LNCAP (cell line): ENCODE results near the gene MAP3K5.

Source experiments
- TF ChIP-seq, protein P1 (sequence below): fragments of 450-650 bp; IDR thresholded peaks from 2 replicates; pipeline ENCODE4 v1.5.1; 2017; ENCODE audit warnings: mild to moderate bottlenecking

MAP3K5 gene

DNA sequence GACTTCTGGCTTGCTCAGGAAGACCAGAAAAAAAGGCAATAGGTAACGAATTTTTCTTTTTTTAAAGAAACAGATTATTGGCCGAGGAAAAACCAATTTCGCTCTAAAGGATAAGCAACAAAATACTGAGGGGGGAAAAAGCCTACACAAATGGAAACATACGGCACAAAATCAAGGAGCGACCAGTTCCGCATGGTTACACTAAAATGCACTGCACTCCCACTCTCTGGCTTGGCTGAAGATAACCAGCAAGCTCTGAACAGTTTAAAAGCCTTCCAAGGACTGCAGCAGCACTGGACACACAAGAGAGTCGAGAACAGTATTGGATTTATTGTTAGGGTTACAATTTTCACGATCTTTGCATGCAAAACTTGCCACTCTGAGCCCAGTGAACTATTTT lies 241.2 kb downstream of the MAP3K5 start:
- TF ChIP-seq, protein P1, sequence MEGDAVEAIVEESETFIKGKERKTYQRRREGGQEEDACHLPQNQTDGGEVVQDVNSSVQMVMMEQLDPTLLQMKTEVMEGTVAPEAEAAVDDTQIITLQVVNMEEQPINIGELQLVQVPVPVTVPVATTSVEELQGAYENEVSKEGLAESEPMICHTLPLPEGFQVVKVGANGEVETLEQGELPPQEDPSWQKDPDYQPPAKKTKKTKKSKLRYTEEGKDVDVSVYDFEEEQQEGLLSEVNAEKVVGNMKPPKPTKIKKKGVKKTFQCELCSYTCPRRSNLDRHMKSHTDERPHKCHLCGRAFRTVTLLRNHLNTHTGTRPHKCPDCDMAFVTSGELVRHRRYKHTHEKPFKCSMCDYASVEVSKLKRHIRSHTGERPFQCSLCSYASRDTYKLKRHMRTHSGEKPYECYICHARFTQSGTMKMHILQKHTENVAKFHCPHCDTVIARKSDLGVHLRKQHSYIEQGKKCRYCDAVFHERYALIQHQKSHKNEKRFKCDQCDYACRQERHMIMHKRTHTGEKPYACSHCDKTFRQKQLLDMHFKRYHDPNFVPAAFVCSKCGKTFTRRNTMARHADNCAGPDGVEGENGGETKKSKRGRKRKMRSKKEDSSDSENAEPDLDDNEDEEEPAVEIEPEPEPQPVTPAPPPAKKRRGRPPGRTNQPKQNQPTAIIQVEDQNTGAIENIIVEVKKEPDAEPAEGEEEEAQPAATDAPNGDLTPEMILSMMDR: no peak

DNA sequence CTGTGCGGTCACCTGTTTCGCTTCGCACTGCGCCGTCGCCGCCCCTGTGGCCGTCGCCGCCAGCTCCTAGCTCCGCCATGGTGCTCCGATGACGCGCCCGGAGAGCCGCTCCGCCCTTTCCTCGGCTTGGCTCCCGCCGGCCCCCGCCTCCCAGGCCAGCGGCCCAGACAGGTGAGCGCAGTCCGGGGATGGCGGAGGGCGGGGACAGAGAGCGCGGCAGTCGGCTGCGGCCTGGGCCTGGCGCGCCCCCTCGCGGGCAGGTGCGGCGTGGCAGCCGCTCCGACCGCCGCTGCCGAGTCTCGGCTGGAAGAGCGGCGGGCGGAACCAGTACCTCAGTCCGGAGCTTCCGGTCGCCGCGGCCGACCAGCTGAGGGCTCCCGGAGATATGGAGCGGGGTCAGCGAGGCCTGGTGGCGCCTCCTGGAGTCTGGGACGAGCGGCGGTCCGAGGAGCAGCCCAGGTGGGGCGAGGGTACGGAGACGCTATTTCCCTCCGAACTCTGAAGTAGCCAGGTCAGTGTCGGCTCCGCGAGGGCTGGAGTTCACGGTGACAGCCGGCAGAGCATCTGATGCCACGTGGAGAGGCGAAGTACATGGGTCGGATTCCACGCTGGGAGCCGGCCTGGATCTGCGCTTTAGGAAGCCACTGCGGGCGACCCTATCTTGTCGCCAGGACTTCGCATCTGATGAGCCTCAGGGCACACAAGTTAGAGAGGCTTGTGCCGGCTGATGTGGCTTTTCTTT lies 241.8 kb downstream of the MAP3K5 start, which contains the start of gene MAP7:
MAP7 (minus strand) TSS at position 93 of the 742 bp plus-strand sequence; CDS start at position 79, 14 bp downstream.
- TF ChIP-seq, protein P1: peak; percentile 99

DNA sequence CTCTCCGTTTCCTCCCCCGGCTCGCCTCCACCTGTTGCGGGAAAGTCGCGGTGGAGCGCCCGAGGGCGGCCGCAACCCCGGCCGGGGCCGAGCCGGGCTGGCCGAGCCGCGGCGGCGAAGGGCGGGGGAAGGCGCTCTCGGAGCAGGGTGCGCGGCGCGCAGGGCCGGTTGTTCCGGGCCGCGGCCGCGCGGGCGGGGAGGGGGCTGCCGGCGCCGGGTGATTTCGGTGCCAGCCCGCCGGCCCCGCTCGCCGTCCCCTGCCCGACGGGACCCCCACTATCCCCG lies 242.3 kb downstream of the MAP3K5 start:
- TF ChIP-seq, protein P1: no peak

DNA sequence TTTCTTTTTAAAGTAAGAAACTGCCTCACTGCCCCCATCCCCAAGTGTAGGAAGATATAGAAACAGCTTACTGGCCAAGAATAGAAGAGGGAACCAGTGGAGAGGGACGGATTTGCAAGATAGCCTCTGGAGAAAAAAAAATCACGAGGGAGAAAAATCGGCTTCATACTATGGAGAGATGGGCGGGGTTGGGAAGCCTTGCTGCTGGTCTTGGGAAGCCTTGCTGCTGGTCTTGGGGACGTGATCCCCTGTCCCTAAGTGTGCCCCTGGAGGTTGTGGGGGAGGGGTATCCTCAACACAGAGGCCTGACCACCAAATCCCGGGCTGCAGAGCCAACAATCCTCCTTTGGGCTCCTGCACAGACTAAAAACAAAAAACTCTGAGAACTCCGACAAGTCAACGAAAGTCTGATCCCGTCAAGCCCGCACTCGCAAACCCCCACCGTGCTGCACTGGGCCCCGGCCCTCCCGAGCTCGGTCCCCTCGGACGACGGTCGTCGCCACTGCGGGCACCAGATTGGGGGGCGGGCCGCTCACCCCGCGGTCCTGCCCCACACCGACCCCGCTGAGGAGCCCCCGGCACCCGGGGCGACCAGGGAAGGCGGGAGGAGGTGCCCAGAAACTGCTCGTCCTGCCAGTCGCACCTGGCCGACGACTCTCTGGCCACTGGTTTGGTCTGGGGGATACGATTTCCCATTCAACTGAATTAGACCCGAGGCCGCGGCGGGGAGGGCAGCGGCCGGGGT lies 242.8 kb downstream of the MAP3K5 start:
- TF ChIP-seq, protein P1: no peak

DNA sequence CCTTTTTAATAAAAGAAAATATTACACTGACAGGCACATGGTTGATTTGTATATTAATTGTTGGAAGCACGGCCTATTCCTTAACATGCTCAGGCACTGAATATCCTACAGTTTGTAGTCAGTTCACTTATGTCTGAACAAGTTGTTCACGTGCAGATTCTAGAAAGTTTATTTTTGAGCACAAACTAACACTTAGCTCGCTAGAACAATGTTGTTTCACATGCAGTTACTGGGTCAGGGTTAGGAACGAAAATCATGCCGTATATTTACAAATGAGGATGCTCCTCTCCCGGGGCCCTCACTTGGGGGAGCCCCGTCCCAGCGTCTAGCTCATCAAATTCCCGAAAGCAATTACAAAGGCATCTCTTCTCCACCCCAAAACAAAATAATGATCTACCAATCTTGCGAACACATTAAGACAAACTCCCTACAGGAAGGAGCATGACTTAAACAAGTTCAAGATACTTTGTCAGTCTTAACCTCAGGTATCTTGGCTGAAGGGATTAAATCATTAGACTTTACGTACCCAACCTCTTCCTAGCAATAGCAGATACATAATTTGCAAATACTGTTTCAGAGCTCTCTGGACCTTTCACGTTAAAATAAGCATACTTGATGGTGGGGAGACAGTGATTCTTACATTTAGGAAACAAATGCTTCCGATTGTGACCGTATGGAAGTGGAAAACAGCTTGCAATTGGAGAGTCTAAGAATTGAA lies 243.5 kb downstream of the MAP3K5 start:
- TF ChIP-seq, protein P1: no peak

DNA sequence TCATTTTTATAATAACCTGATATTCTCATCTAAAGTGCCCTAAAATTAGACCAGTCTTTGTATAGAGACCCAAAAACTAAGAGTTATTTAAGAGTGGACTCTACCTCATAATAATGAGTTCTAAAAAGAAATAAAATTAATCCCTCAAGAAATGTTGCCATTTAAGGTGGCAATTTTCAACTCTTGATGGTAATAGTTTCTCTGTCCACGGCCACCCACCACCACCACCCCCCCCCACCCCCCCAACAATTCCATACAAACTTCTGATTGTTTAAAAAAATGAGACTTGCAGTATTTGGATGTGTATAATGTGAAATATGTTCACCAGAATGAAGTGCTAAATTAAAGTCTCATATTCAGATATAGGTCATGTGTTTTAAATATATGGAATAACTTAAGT lies 244.4 kb downstream of the MAP3K5 start:
- TF ChIP-seq, protein P1: no peak

DNA sequence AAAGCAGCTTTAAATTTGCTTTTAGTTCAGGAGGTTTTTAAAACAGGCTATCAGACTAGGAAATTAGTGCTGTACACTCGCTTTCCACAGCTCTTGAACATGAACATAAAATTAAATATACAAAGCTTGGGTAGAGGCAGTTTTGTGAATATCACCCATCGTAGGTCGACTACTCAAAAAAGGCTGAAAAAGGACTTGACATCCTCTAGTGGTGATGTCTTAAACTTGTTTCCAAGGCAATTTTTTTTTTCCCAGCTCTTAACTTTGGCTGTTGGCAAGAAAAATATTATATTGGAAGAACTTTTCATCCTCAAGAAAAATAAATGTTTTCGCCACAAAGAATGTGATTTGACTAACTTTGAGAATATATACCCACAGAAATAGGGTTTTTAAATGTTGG lies 244.9 kb downstream of the MAP3K5 start:
- TF ChIP-seq, protein P1: peak; percentile 73
